ENCODE data around the gene CXCL17. TPM values are rescaled to one million over a fixed set of nuclear protein-coding genes. Genes with fewer than 3 reads are reported as not detected.

The CXCL17 gene
- total RNA-seq, 2 experiments from 2014 or later, result not detected

- no peaks in the 10 kb centered on the region for H3K4me1 ChIP-seq (ENCODE audit: insufficient read depth, low read length, poor library complexity, severe bottlenecking)
- no peak overlapping the region for H2AFZ ChIP-seq (ENCODE audit: low read length)
- no peaks in the 10 kb centered on the region for H3K79me2 ChIP-seq (ENCODE audit: insufficient read depth, low read depth, low read length)
- ChIA-PET POLR2A (no interaction called here), CTCF (ENCODE audit: unreplicated experiment) (no interaction called here)
- no peaks in the 10 kb centered on the region for H3K9me2 ChIP-seq (ENCODE audit: insufficient read depth, low read length)
- no peaks in the 10 kb centered on the region for H3K9me3 ChIP-seq (ENCODE audit: low read length)
- peaks cover 43% of the 10 kb centered on the region for H3K36me3 ChIP-seq (ENCODE audit: insufficient read depth, low read length)
- no peak for DNase-seq (ENCODE audit: low spot score)
- intact Hi-C loops (cut with micrococcal nuclease; ENCODE audit: unreplicated experiment), result no loop called here
- no peak overlapping the region for H3K27ac ChIP-seq (ENCODE audit: low read depth, low read length, poor library complexity, severe bottlenecking)
- TF ChIP-seq CTCF (conservative IDR thresholded peaks at IDR 0.05; ENCODE audit: low read length) (no peak), EZH2phosphoT487 (IDR thresholded peaks at IDR 0.05; ENCODE audit: borderline replicate concordance, low read depth, low read length) (no peak)
- no peaks in the 10 kb centered on the region for H4K20me1 ChIP-seq (ENCODE audit: insufficient read depth, low read length)
- BruUV-seq (replicated peaks), result no TSS peak
- no peak overlapping the region for H3K4me3 ChIP-seq (ENCODE audit: low read depth, low read length, poor library complexity, severe bottlenecking)
- H3K4me2 ChIP-seq (ENCODE audit: low read length), result no peak overlapping the region
Measured at GRCh38 chr19:42412661-42413076, 30.1 kb downstream of the CXCL17 start.

- CTCF ChIA-PET (ENCODE audit: unreplicated experiment), result no interaction called here
- Histone ChIP-seq H3K9me2 (ENCODE audit: insufficient read depth, low read length) (no peaks in the 10 kb centered on the region), H3K79me2 (ENCODE audit: insufficient read depth, low read depth, low read length) (no peaks in the 10 kb centered on the region), H3K27ac (ENCODE audit: low read depth, low read length, poor library complexity, severe bottlenecking) (no peak overlapping the region), H3K4me3 (ENCODE audit: low read depth, low read length, poor library complexity, severe bottlenecking) (no peak overlapping the region), H3K36me3 (ENCODE audit: insufficient read depth, low read length) (peaks cover 46% of the 10 kb centered on the region), H3K9me3 (ENCODE audit: low read length) (no peaks in the 10 kb centered on the region), H3K4me2 (ENCODE audit: low read length) (no peak overlapping the region), H2AFZ (ENCODE audit: low read length) (no peak overlapping the region), H3K4me1 (ENCODE audit: insufficient read depth, low read length, poor library complexity, severe bottlenecking) (no peaks in the 10 kb centered on the region), H4K20me1 (ENCODE audit: insufficient read depth, low read length) (no peaks in the 10 kb centered on the region)
- POLR2A ChIA-PET, result no interaction called here
- BruUV-seq (replicated peaks), result no TSS peak
- no peak for DNase-seq (ENCODE audit: low spot score)
- no peak for TF ChIP-seq EZH2phosphoT487 (IDR thresholded peaks at IDR 0.05; ENCODE audit: borderline replicate concordance, low read depth, low read length)
- TF ChIP-seq CTCF (conservative IDR thresholded peaks at IDR 0.05; ENCODE audit: low read length), result no peak
- intact Hi-C loops (cut with micrococcal nuclease; ENCODE audit: unreplicated experiment), result no loop called here
Measured at GRCh38 chr19:42412227-42412626, 30.5 kb downstream of the CXCL17 start.

- POLR2A ChIA-PET, result no interaction called here
- TF ChIP-seq EZH2phosphoT487 (IDR thresholded peaks at IDR 0.05; ENCODE audit: borderline replicate concordance, low read depth, low read length) (no peak), CTCF (conservative IDR thresholded peaks at IDR 0.05; ENCODE audit: low read length) (no peak)
- H3K79me2 ChIP-seq (ENCODE audit: insufficient read depth, low read depth, low read length), result no peaks in the 10 kb centered on the region
- H3K36me3 ChIP-seq (ENCODE audit: insufficient read depth, low read length), result peaks cover 51% of the 10 kb centered on the region
- H4K20me1 ChIP-seq (ENCODE audit: insufficient read depth, low read length), result no peaks in the 10 kb centered on the region
- no peak overlapping the region for H3K4me2 ChIP-seq (ENCODE audit: low read length)
- H3K4me3 ChIP-seq (ENCODE audit: low read depth, low read length, poor library complexity, severe bottlenecking), result no peak overlapping the region
- no peak for DNase-seq (ENCODE audit: low spot score)
- BruUV-seq (replicated peaks), result no TSS peak
- CTCF ChIA-PET (ENCODE audit: unreplicated experiment), result no interaction called here
- intact Hi-C loops (cut with micrococcal nuclease; ENCODE audit: unreplicated experiment), result no loop called here
- no peak overlapping the region for H3K27ac ChIP-seq (ENCODE audit: low read depth, low read length, poor library complexity, severe bottlenecking)
- no peak overlapping the region for H2AFZ ChIP-seq (ENCODE audit: low read length)
- no peaks in the 10 kb centered on the region for H3K9me3 ChIP-seq (ENCODE audit: low read length)
- H3K9me2 ChIP-seq (ENCODE audit: insufficient read depth, low read length), result no peaks in the 10 kb centered on the region
- H3K4me1 ChIP-seq (ENCODE audit: insufficient read depth, low read length, poor library complexity, severe bottlenecking), result no peaks in the 10 kb centered on the region
Measured at GRCh38 chr19:42411581-42412178, 31.1 kb downstream of the CXCL17 start.
